AG09309 (cell line): ENCODE measurements around the gene RELN.

Experiments used
- DNase-seq: peaks from one replicate; pipeline ENCODE4 v3.0.0-alpha.2; 2010; ENCODE audit warnings: low read depth
- H3K4me3 ChIP-seq: 2 replicates; pipeline ENCODE4 v1.5.1; 2011; ENCODE audit warnings: mild to moderate bottlenecking, low read depth, low read length, moderate library complexity; ENCODE audit not compliant: control insufficient read depth
- CTCF ChIP-seq: IDR thresholded peaks from 2 replicates; pipeline ENCODE4 v1.5.1; 2011; ENCODE audit warnings: mild to moderate bottlenecking, low read depth, low read length, inconsistent platforms; ENCODE audit not compliant: insufficient read depth, control insufficient read depth; ENCODE audit errors: missing control alignments

Gene RELN

GRCh38 chr7:103922407-103922806, 67.1 kb downstream of the RELN start:
- no peak for DNase-seq
- no peak for TF ChIP-seq CTCF
- H3K4me3 ChIP-seq: no peak overlapping the region

- TF ChIP-seq CTCF: no peak
- H3K4me3 ChIP-seq: no peak overlapping the region
- DNase-seq: no peak
These were observed 67.8 kb downstream of the RELN start for GRCh38 chr7:103921692-103922091.

- TF ChIP-seq CTCF: no peak
- DNase-seq: no peak
- H3K4me3 ChIP-seq: no peak overlapping the region
These were observed 70.1 kb downstream of the RELN start for GRCh38 chr7:103919272-103919868.

- no peak overlapping the region for H3K4me3 ChIP-seq
- no peak for TF ChIP-seq CTCF
- DNase-seq: no peak
These were observed 70.7 kb downstream of the RELN start for GRCh38 chr7:103918631-103919271.

- no peak overlapping the region for H3K4me3 ChIP-seq
- no peak for TF ChIP-seq CTCF
- no peak for DNase-seq
These were observed 73.6 kb downstream of the RELN start for GRCh38 chr7:103915680-103916357.

- no peak for TF ChIP-seq CTCF
- DNase-seq: no peak
- H3K4me3 ChIP-seq: no peak overlapping the region
These were observed 75.1 kb downstream of the RELN start for GRCh38 chr7:103914147-103914899.
